CD4-positive, alpha-beta T cell treated with Interferon gamma for 1 hour (primary cell): Measurements from ENCODE around the gene PHF11.

Source experiments
- DNase-seq: peaks from one replicate; pipeline ENCODE4 v3.0.0-alpha.2; 2020

PHF11 gene

GRCh38 chr13:49499889-49500660 is 4.3 kb downstream of the PHF11 start:
- DNase-seq: no peak

- no peak for DNase-seq
Measured at GRCh38 chr13:49502954-49503353, 7.2 kb downstream of the PHF11 start.

GRCh38 chr13:49503951-49504350 is 8.2 kb downstream of the PHF11 start:
- no peak for DNase-seq

- DNase-seq: no peak
Measured at GRCh38 chr13:49512578-49512977, 16.8 kb downstream of the PHF11 start.

GRCh38 chr13:49516467-49516866 is 20.7 kb downstream of the PHF11 start:
- DNase-seq: no peak

- DNase-seq: no peak
Measured at GRCh38 chr13:49517461-49517860, 21.7 kb downstream of the PHF11 start.

GRCh38 chr13:49521224-49521623 is 25.5 kb downstream of the PHF11 start:
- no peak for DNase-seq

- DNase-seq: no peak
Measured at GRCh38 chr13:49524740-49525501, 29.2 kb downstream of the PHF11 start.

- no peak for DNase-seq
Measured at GRCh38 chr13:49527123-49527522, 31.4 kb downstream of the PHF11 start.

GRCh38 chr13:49528161-49528560 is 32.4 kb downstream of the PHF11 start:
- DNase-seq: no peak

- peak; percentile 25 for DNase-seq
Measured at GRCh38 chr13:49530457-49530856, 34.7 kb downstream of the PHF11 start.

GRCh38 chr13:49532593-49532992 is 36.8 kb downstream of the PHF11 start:
- no peak for DNase-seq

GRCh38 chr13:49533011-49533410 is 37.3 kb downstream of the PHF11 start:
- DNase-seq: no peak

- DNase-seq: no peak
Measured at GRCh38 chr13:49533591-49534269, 38.0 kb downstream of the PHF11 start.

GRCh38 chr13:49536144-49536873 is 40.6 kb downstream of the PHF11 start:
- no peak for DNase-seq

- no peak for DNase-seq
Measured at GRCh38 chr13:49538404-49538803, 42.7 kb downstream of the PHF11 start.

- DNase-seq: no peak
Measured at GRCh38 chr13:49539313-49539712, 43.6 kb downstream of the PHF11 start.

- no peak for DNase-seq
Measured at GRCh38 chr13:49539746-49540145, 44.0 kb downstream of the PHF11 start.

GRCh38 chr13:49540552-49540951 is 44.8 kb downstream of the PHF11 start:
- DNase-seq: no peak

- no peak for DNase-seq
Measured at GRCh38 chr13:49543656-49544055, 47.9 kb downstream of the PHF11 start.

- no peak for DNase-seq
Measured at GRCh38 chr13:49545661-49546060, 49.9 kb downstream of the PHF11 start.

- DNase-seq: no peak
Measured at GRCh38 chr13:49546561-49546960, 50.8 kb downstream of the PHF11 start.

GRCh38 chr13:49549289-49549688 is 53.5 kb downstream of the PHF11 start:
- no peak for DNase-seq
